ENCODE measurements around the gene ATP2A1. TPM values are rescaled to one million over a fixed set of nuclear protein-coding genes. Genes with fewer than 3 reads are reported as not detected.

Gene ATP2A1
- total and polyA plus RNA-seq, 2 experiments from 2014 or later = 0.13 to 2.3 TPM

- Histone ChIP-seq H3K9me3 (ENCODE audit: low read depth) (no peaks in the 10 kb centered on the region), H2AFZ (no peak overlapping the region), H3K36me3 (replicated peaks; ENCODE audit: insufficient read depth, low read depth) (no peaks in the 10 kb centered on the region), H4K20me1 (ENCODE audit: insufficient read depth, poor library complexity, severe bottlenecking) (no peaks in the 10 kb centered on the region), H3K27me3 (no peaks in the 10 kb centered on the region), H3K4me1 (ENCODE audit: insufficient read depth) (no peaks in the 10 kb centered on the region), H3K27ac (no peak overlapping the region), H3K4me2 (no peak overlapping the region), H3K9me2 (replicated peaks; ENCODE audit: insufficient read depth) (no peaks in the 10 kb centered on the region), H3K79me2 (no peaks in the 10 kb centered on the region), H3K4me3 (no peak overlapping the region)
- 97% methylated on average over 11 of the region's 11 CpGs for WGBS (ENCODE audit: low lambda C conversion rate, missing lambda C conversion rate)
- no peak for TF ChIP-seq CTCF (IDR thresholded peaks at IDR 0.05; ENCODE audit: poor library complexity)
- no peak for TF ChIP-seq EZH2phosphoT487 (IDR thresholded peaks at IDR 0.05; ENCODE audit: low read depth, severe bottlenecking, unreplicated experiment)
- no peak for TF ChIP-seq EZH2 (IDR thresholded peaks at IDR 0.05; ENCODE audit: borderline replicate concordance)
- no peak for DNase-seq (ENCODE audit: low spot score)
Observed at GRCh38 chr16:28899882-28900590, 21.7 kb downstream of the ATP2A1 start.

- no peaks in the 10 kb centered on the region for H4K20me1 ChIP-seq (ENCODE audit: insufficient read depth, poor library complexity, severe bottlenecking)
- no peaks in the 10 kb centered on the region for H3K36me3 ChIP-seq (replicated peaks; ENCODE audit: insufficient read depth, low read depth)
- no peaks in the 10 kb centered on the region for H3K27me3 ChIP-seq
- no peaks in the 10 kb centered on the region for H3K79me2 ChIP-seq
- WGBS (ENCODE audit: low lambda C conversion rate, missing lambda C conversion rate) = 91% methylated on average over 25 of the region's 25 CpGs
- H3K4me1 ChIP-seq (ENCODE audit: insufficient read depth) = no peaks in the 10 kb centered on the region
- no peaks in the 10 kb centered on the region for H3K9me2 ChIP-seq (replicated peaks; ENCODE audit: insufficient read depth)
- no peak for DNase-seq (ENCODE audit: low spot score)
- no peaks in the 10 kb centered on the region for H3K9me3 ChIP-seq (ENCODE audit: low read depth)
- no peak overlapping the region for H3K27ac ChIP-seq
- H3K4me3 ChIP-seq = no peak overlapping the region
- no peak overlapping the region for H3K4me2 ChIP-seq
- TF ChIP-seq EZH2 (IDR thresholded peaks at IDR 0.05; ENCODE audit: borderline replicate concordance) (no peak), CTCF (IDR thresholded peaks at IDR 0.05; ENCODE audit: poor library complexity) (no peak), EZH2phosphoT487 (IDR thresholded peaks at IDR 0.05; ENCODE audit: low read depth, severe bottlenecking, unreplicated experiment) (no peak)
- H2AFZ ChIP-seq = no peak overlapping the region
Observed at GRCh38 chr16:28900601-28901000, 22.3 kb downstream of the ATP2A1 start.

GRCh38 chr16:28901862-28902261 lies 23.6 kb downstream of the ATP2A1 start:
- Histone ChIP-seq H3K9me3 (ENCODE audit: low read depth) (no peaks in the 10 kb centered on the region), H2AFZ (no peak overlapping the region), H3K27ac (no peak overlapping the region), H4K20me1 (ENCODE audit: insufficient read depth, poor library complexity, severe bottlenecking) (no peaks in the 10 kb centered on the region), H3K4me2 (no peak overlapping the region), H3K4me1 (ENCODE audit: insufficient read depth) (no peaks in the 10 kb centered on the region), H3K79me2 (no peaks in the 10 kb centered on the region), H3K27me3 (no peaks in the 10 kb centered on the region), H3K36me3 (replicated peaks; ENCODE audit: insufficient read depth, low read depth) (no peaks in the 10 kb centered on the region), H3K4me3 (no peak overlapping the region), H3K9me2 (replicated peaks; ENCODE audit: insufficient read depth) (no peaks in the 10 kb centered on the region)
- over 99% methylated on average over 14 of the region's 15 CpGs for WGBS (ENCODE audit: low lambda C conversion rate, missing lambda C conversion rate)
- TF ChIP-seq EZH2phosphoT487 (IDR thresholded peaks at IDR 0.05; ENCODE audit: low read depth, severe bottlenecking, unreplicated experiment) = no peak
- no peak for TF ChIP-seq CTCF (IDR thresholded peaks at IDR 0.05; ENCODE audit: poor library complexity)
- no peak for TF ChIP-seq EZH2 (IDR thresholded peaks at IDR 0.05; ENCODE audit: borderline replicate concordance)
- DNase-seq (ENCODE audit: low spot score) = no peak
